IPS-15b (cell line): Measurements from ENCODE around the gene RFX2.

Experiments used
- H3K27me3 ChIP-seq: one replicate; pipeline ENCODE4 v1.6.1; 2013; ENCODE audit warnings: low read length; ENCODE audit not compliant: control insufficient read depth, insufficient read depth
- H3K36me3 ChIP-seq: one replicate; pipeline ENCODE4 v1.6.1; 2013; ENCODE audit warnings: low read length; ENCODE audit not compliant: control insufficient read depth, insufficient read depth
- H3K4me1 ChIP-seq: one replicate; pipeline ENCODE4 v1.6.1; 2013; ENCODE audit warnings: mild to moderate bottlenecking, low read length; ENCODE audit not compliant: control insufficient read depth, insufficient read depth
- H3K4me3 ChIP-seq: one replicate; pipeline ENCODE4 v1.5.1; 2013; ENCODE audit warnings: low read depth, low read length
- H3K9ac ChIP-seq: one replicate; pipeline ENCODE4 v1.6.1; 2013; ENCODE audit warnings: low read depth, mild to moderate bottlenecking, low read length
- H3K9me3 ChIP-seq: one replicate; pipeline ENCODE4 v1.6.1; 2013; ENCODE audit warnings: mild to moderate bottlenecking, low read length; ENCODE audit not compliant: control insufficient read depth, insufficient read depth

The RFX2 gene

DNA sequence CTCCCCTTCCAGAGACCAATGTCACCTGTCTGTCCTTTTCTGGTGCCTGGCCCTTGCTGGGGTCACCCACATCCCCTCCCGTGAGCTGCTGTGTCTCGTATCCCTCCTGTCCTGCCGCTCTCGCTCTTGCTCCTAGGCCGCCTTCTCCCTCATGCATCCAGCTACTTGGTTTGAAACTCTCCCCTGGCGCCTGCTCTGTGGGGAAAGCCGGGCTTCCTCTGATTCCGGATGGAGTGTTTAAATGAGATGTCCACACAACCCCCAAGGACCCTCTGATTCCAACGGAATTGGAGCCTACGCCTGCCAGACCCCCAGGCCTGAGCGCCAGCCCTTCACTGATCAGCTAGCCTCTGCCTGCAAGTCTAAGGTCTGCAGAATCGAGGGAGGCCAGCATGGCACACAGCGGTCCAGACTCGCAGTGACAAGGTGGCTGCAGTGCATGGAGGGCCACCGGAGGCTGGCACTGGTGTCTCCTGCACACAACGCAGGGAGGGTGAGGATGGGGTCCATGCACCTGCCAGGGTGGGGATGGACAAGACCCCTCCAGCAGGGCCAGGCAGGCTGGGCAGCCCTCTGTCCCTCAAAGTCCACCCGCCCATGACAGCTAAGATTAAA lies 47.2 kb downstream of the RFX2 start:
- Histone ChIP-seq H3K9ac (no peak overlapping the region), H3K4me1 (peaks cover 4% of the 10 kb centered on the region), H3K36me3 (peaks cover 2% of the 10 kb centered on the region), H3K4me3 (no peak overlapping the region), H3K9me3 (no peaks in the 10 kb centered on the region), H3K27me3 (no peaks in the 10 kb centered on the region)

DNA sequence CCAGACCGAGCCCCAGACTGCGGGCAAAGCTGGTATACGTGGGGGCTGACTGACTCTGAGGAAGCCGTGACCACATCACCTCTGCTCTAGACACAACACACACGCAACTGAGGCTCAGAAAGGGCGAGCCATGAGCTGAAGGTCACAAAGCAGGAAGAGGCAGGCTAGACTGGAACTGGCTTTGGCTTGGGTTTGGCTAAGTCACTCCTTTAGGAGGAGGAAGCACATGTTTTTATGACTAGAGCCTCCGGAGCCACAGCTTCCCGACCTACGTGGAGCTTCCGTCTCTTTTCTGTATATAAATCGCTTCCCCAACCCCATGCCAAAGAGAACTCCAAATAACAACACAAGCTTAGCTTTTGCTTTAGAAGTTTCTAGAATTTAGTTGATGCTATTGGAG lies 48.0 kb downstream of the RFX2 start:
- Histone ChIP-seq H3K9me3 (no peaks in the 10 kb centered on the region), H3K4me1 (peaks cover 4% of the 10 kb centered on the region), H3K9ac (no peak overlapping the region), H3K27me3 (no peaks in the 10 kb centered on the region), H3K36me3 (peaks cover under 1% of the 10 kb centered on the region), H3K4me3 (no peak overlapping the region)

GRCh38 chr19:6061376-6062130 lies 48.7 kb downstream of the RFX2 start:
- H3K4me3 ChIP-seq = no peak overlapping the region
- no peaks in the 10 kb centered on the region for H3K36me3 ChIP-seq
- no peaks in the 10 kb centered on the region for H3K9me3 ChIP-seq
- peaks cover 4% of the 10 kb centered on the region for H3K4me1 ChIP-seq
- no peak overlapping the region for H3K9ac ChIP-seq
- H3K27me3 ChIP-seq = no peaks in the 10 kb centered on the region

GRCh38 chr19:6060600-6061375 lies 49.5 kb downstream of the RFX2 start:
- Histone ChIP-seq H3K36me3 (no peaks in the 10 kb centered on the region), H3K4me1 (peaks cover 2% of the 10 kb centered on the region), H3K27me3 (no peaks in the 10 kb centered on the region), H3K9me3 (no peaks in the 10 kb centered on the region), H3K9ac (no peak overlapping the region), H3K4me3 (no peak overlapping the region)

DNA sequence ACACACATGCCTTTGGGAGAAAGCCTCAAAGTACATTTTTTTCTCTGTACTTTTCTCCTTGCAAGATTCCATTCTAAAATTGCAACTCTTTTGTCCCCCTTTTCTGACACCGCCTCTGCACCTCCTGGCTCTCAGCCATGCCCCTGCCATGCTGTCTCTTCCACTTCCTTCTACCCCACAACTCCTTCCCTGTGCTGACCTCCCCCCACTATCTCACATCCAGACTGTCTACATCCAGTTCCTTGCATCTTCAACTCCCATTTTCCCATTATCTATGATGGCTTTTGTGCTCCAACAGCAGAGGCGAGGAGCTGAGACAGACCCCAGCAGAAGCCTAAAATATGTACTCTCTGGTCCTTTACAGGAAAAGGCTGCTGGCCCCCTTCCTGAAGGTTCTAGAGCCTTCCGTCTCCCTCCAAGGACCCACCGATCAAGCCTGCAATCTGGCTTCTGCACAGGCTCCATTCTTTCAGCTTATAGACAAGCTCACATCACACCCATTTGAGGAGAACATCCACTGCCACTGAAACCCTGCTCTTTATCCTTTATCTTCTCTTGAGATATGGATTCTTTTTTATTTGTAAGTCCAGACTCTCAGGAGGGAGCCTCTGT lies 50.2 kb downstream of the RFX2 start:
- Histone ChIP-seq H3K4me1 (no peaks in the 10 kb centered on the region), H3K36me3 (no peaks in the 10 kb centered on the region), H3K9ac (no peak overlapping the region), H3K9me3 (no peaks in the 10 kb centered on the region), H3K4me3 (no peak overlapping the region), H3K27me3 (no peaks in the 10 kb centered on the region)

DNA sequence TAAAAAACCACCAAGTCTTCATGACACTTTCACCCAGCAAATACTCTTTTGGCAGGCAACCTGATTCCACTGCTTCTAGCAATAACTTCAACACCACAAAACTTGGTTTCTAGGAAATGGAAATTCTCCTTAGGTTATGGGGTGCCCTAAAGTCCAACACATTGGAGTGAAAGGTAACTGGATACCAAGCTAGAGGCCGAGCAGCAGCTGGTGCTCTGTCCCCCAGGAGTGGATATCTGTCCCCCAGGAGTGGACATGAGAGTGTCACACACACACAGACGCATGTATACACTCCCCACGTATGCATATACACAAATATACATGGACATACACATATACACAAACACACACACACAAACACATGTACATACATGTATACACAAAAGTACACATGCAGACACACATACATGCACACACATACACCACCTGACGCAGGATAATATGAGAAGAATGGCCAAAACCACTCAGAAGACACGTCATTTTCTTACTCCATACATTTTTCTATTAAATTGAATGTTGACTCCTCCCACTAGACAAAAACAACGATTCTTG lies 50.8 kb downstream of the RFX2 start:
- H3K4me1 ChIP-seq = no peaks in the 10 kb centered on the region
- H3K27me3 ChIP-seq = no peaks in the 10 kb centered on the region
- H3K9me3 ChIP-seq = no peaks in the 10 kb centered on the region
- no peak overlapping the region for H3K4me3 ChIP-seq
- H3K36me3 ChIP-seq = no peaks in the 10 kb centered on the region
- no peak overlapping the region for H3K9ac ChIP-seq

DNA sequence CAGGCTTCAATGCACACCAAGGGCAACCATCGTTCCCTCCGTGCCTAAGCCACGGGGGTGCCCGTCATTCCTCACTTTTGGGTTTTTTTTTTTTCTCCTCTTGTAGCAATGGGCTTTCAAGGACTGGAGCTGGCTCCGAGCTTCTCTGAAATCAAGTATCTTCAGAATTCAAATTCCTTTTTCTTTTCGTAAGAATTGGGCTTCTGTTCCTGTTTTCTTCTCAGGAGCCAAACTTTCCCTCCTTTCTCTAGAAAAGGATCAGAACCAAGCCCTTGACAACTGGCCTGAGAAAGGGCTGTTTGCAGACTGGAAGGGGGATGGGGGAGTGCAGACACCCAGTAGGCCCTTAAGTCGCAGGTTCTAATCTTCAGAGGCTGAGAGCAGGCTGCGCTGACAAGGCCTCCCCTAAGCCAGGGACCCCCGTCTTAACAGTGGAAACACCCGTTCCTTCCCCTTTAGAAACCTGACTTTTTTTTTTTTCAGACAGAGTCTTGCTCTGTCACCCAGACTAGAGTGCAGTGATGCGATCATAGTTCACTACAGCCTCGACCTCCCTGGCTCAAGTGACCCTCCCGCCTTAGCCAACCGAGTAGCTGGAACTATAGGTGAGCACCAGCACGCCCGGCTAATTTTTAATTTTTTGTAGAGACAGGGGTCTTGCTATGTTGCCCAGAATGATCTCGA lies 51.6 kb downstream of the RFX2 start:
- Histone ChIP-seq H3K9ac (no peak overlapping the region), H3K4me3 (no peak overlapping the region), H3K36me3 (no peaks in the 10 kb centered on the region), H3K9me3 (no peaks in the 10 kb centered on the region), H3K4me1 (no peaks in the 10 kb centered on the region), H3K27me3 (no peaks in the 10 kb centered on the region)

GRCh38 chr19:6057651-6058517 lies 52.4 kb downstream of the RFX2 start:
- no peak overlapping the region for H3K9ac ChIP-seq
- no peak overlapping the region for H3K4me3 ChIP-seq
- no peaks in the 10 kb centered on the region for H3K9me3 ChIP-seq
- no peaks in the 10 kb centered on the region for H3K4me1 ChIP-seq
- no peaks in the 10 kb centered on the region for H3K27me3 ChIP-seq
- no peaks in the 10 kb centered on the region for H3K36me3 ChIP-seq

DNA sequence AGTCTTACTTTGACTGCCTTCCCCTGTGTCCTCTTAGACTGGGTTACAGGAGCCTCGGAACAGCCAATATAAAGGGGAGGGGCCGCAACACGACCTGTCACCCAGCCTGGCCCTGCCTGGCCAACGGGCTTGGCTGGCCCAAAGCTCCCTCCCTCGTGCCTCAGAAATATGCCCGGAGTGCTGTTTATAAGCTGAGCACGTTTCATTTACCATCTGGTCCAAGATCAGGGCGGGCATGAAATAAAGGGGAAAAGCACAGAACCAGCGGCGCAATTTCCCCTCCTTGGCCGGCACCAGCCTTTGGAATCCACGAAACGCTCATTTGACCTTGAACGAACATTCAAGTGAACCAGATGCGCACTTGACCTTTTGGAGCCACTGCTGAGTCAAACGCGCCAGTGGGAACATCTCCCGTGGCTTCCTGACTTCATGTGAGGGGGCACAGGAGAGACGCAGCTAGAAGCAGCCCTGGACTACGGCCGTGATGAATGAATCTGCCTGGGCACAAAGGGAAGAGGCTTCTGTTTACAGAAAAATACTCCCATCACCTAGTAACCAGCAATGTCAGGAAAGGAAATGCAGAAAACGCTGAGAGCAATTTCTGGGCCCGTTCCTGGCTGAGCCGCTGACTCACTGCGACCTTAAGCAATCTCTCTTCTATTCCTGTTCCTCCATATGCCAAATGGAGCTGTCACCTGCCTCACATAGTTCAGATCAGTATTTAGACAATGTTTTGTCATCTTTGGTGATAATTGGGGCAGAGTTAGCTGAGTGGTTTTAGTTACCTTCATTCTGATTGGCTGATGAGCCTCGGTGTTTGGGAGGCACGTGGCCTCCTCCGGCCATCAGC lies 53.3 kb downstream of the RFX2 start:
- no peaks in the 10 kb centered on the region for H3K27me3 ChIP-seq
- no peak overlapping the region for H3K4me3 ChIP-seq
- H3K9me3 ChIP-seq = no peaks in the 10 kb centered on the region
- no peaks in the 10 kb centered on the region for H3K36me3 ChIP-seq
- no peak overlapping the region for H3K9ac ChIP-seq
- no peaks in the 10 kb centered on the region for H3K4me1 ChIP-seq

DNA sequence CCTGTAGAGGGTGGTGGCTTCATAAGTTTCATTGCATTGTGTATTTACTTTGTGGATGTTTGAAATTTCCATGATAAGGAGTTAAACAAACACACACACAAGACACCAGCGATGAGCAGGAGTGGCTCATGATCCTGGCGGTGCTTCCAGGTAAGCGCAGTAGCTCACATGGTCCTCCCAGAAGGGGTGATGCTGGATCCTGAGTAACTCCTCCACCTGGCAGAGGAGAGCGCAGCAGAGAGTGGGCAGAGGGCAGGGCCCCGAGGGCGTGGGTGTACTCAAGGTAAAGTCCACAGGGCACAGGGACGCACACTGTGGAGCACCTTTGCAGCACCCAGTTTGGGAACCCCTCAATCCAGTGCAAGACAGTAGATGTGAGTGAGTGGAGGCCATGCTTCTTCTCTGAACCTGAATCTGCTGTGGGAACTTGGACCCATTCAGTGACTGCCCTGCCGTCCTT lies 54.0 kb downstream of the RFX2 start:
- Histone ChIP-seq H3K36me3 (no peaks in the 10 kb centered on the region), H3K4me3 (no peak overlapping the region), H3K9ac (no peak overlapping the region)

More for the DNA sequence above, 54.0 kb downstream of the RFX2 start:
- Histone ChIP-seq H3K4me1 (no peaks in the 10 kb centered on the region), H3K9me3 (no peaks in the 10 kb centered on the region), H3K27me3 (no peaks in the 10 kb centered on the region)
